Measurements from ENCODE around the gene VAPA.

DNA sequence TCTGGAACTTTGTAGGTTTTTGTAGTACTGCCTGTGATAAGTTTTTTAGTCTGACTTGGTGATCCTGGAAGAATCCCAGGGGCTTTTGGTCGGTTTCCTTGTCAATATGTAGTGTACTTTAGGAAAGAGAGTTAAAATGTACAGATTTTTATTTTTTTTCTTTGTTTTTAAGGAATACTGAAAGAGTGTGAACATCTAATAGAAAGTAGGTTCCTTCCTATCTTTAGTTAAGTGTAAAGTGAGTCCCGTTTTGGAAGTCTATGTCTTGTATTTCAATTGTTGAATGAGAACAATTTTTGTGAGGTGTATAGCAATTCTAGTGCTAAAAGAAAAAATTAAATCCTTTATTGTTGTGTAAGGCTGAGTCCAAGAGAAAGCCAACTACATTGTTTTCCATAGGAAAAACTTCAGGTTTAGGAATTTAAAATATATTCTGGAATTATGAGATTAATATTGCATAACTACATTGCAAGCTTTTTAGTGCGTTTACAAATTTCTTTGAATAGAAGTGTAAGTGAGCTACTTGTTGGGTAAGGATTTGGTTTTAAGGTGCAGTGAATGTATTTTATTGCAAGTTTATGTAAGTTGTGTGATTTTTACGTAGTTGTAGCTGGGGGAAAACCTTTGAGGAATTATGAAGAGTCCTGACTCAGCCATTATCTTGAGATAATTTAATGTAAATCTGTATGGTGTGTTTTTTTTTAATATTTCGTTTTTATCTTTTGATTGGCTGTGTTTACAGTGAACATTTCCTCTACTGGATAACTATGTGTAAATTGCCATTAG, 1.7 kb downstream of the VAPA start:
- TF ChIP-seq YY1 (IDR thresholded peaks at IDR 0.05; ENCODE audit: low read depth) (no peak), TAF1 (IDR thresholded peaks at IDR 0.05; ENCODE audit: borderline replicate concordance, low read depth, low read length) (no peak), GABPA (IDR thresholded peaks at IDR 0.05; ENCODE audit: low read depth) (no peak), CHD2 (IDR thresholded peaks at IDR 0.05; ENCODE audit: low read length, partially characterized antibody) (no peak), EP300 (IDR thresholded peaks at IDR 0.05; ENCODE audit: borderline replicate concordance in 1 of 2, low read depth in 1 of 2, low read length in 1 of 2) (no peak), CTCF (IDR thresholded peaks at IDR 0.05) (no peak), MXI1 (IDR thresholded peaks at IDR 0.05; ENCODE audit: low read depth, low read length) (no peak), FOXJ3 (CRISPR knock-in tag; IDR thresholded peaks at IDR 0.05) (no peak), POLR2AphosphoS5 (IDR thresholded peaks at IDR 0.05; ENCODE audit: low read depth, low read length) (no peak), SIN3A (IDR thresholded peaks at IDR 0.05; ENCODE audit: borderline replicate concordance, low read depth, low read length) (no peak), REST (IDR thresholded peaks at IDR 0.05; ENCODE audit: low read depth, low read length) (no peak), RXRA (IDR thresholded peaks at IDR 0.05; ENCODE audit: borderline replicate concordance, low read depth) (no peak)
- TF ChIP-seq, protein P1, sequence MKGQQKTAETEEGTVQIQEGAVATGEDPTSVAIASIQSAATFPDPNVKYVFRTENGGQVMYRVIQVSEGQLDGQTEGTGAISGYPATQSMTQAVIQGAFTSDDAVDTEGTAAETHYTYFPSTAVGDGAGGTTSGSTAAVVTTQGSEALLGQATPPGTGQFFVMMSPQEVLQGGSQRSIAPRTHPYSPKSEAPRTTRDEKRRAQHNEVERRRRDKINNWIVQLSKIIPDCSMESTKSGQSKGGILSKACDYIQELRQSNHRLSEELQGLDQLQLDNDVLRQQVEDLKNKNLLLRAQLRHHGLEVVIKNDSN (IDR thresholded peaks at IDR 0.05; ENCODE audit: borderline replicate concordance, low read depth), result no peak
- TF ChIP-seq, protein P2, sequence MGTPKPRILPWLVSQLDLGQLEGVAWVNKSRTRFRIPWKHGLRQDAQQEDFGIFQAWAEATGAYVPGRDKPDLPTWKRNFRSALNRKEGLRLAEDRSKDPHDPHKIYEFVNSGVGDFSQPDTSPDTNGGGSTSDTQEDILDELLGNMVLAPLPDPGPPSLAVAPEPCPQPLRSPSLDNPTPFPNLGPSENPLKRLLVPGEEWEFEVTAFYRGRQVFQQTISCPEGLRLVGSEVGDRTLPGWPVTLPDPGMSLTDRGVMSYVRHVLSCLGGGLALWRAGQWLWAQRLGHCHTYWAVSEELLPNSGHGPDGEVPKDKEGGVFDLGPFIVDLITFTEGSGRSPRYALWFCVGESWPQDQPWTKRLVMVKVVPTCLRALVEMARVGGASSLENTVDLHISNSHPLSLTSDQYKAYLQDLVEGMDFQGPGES (IDR thresholded peaks at IDR 0.05; ENCODE audit: low read depth, low read length), result no peak

All from SK-N-SH (cell line).